A673 (cell line): ENCODE data around the gene FAM20A. TPM values are rescaled to one million over a fixed set of nuclear protein-coding genes. Genes with fewer than 3 reads are reported as not detected.

Experiments used
- BruUV-seq: library from RNA; stranded (reverse); fragments of 400-500 nt; replicated peaks from 2 replicates; lab custom pipeline; 2021; lab: Mats Ljungman, UMichigan
- CTCF ChIA-PET: fragments of 300-600 bp; sonication (Branson Sonifier 250); formaldehyde crosslinking; loops from one replicate; lab custom pipeline; 2022; ENCODE audit warnings: antibody characterized with exemption; lab: Charles Lee
- POLR2A ChIA-PET: fragments of 300-600 bp; sonication (Branson Sonifier 250); formaldehyde crosslinking; loops from one replicate; lab custom pipeline; 2022; ENCODE audit warnings: antibody characterized with exemption; ENCODE audit not compliant: low non-redundant PET; lab: Charles Lee
- DNase-seq: peaks from one replicate; pipeline ENCODE4 v3.0.0-alpha.2; 2015; ENCODE audit warnings: low spot score
- H3K27ac ChIP-seq: fragments of 200-600 bp; sonication (generic); 2 replicates; pipeline ENCODE4 v1.5.1; 2016; ENCODE audit warnings: mixed run types, low read depth, mild to moderate bottlenecking, mixed read lengths, antibody characterized with exemption, low read length; ENCODE audit not compliant: poor library complexity, severe bottlenecking
- H3K27me3 ChIP-seq: fragments of 200-600 bp; sonication (generic); replicated peaks from 2 replicates; pipeline ENCODE4 v1.6.1; 2017; ENCODE audit warnings: mixed run types, low read depth, mild to moderate bottlenecking, mixed read lengths, antibody characterized with exemption, low read length; ENCODE audit not compliant: insufficient read depth, poor library complexity
- H3K36me3 ChIP-seq: fragments of 200-600 bp; sonication (generic); 2 replicates; pipeline ENCODE4 v1.6.1; 2016; ENCODE audit warnings: mixed run types, mild to moderate bottlenecking, mixed read lengths, antibody characterized with exemption, low read length; ENCODE audit not compliant: insufficient read depth, poor library complexity, severe bottlenecking
- H3K4me1 ChIP-seq: fragments of 200-600 bp; sonication (generic); 2 replicates; pipeline ENCODE4 v1.6.1; 2017; ENCODE audit warnings: mixed run types, mild to moderate bottlenecking, mixed read lengths, antibody characterized with exemption, low read length; ENCODE audit not compliant: insufficient read depth, poor library complexity, severe bottlenecking
- H3K4me3 ChIP-seq: fragments of 200-600 bp; sonication (generic); 2 replicates; pipeline ENCODE4 v1.5.1; 2016; ENCODE audit warnings: low read depth, mixed run types, mild to moderate bottlenecking, mixed read lengths, low read length; ENCODE audit not compliant: poor library complexity, severe bottlenecking
- H3K9me3 ChIP-seq: fragments of 200-600 bp; sonication (generic); 2 replicates; pipeline ENCODE4 v1.6.1; 2016; ENCODE audit warnings: mixed run types, low read depth, mild to moderate bottlenecking, mixed read lengths, antibody characterized with exemption, low read length; ENCODE audit not compliant: poor library complexity, severe bottlenecking
- EZH2 ChIP-seq: fragments of 200-600 bp; sonication (generic); IDR thresholded peaks from 2 replicates; pipeline ENCODE4 v1.6.1; 2017; ENCODE audit warnings: borderline replicate concordance, low read depth, mild to moderate bottlenecking, mixed read lengths, antibody characterized with exemption, low read length; ENCODE audit not compliant: poor library complexity, severe bottlenecking
- intact Hi-C: fragments of 100-400 bp; cut with micrococcal nuclease; formaldehyde crosslinking; loops from one replicate; pipeline ENCODE4 v1.10.0; 2022; ENCODE audit not compliant: unreplicated experiment
- total RNA-seq: library from RNA; stranded (reverse); gene quantifications from 2 replicates; pipeline ENCODE4 v1.2.3, GENCODE V29; 2021
- TF ChIP-seq, protein P1 (sequence below): fragments of 300-800, 200-600 bp; sonication (generic); conservative IDR thresholded peaks from 2 replicates; pipeline ENCODE4 v1.5.1; 2017; ENCODE audit warnings: low read depth, mild to moderate bottlenecking, antibody characterized with exemption, low read length, moderate library complexity, mixed read lengths

The FAM20A gene
- total RNA-seq, 1 experiment from 2014 or later, result not detected

DNA sequence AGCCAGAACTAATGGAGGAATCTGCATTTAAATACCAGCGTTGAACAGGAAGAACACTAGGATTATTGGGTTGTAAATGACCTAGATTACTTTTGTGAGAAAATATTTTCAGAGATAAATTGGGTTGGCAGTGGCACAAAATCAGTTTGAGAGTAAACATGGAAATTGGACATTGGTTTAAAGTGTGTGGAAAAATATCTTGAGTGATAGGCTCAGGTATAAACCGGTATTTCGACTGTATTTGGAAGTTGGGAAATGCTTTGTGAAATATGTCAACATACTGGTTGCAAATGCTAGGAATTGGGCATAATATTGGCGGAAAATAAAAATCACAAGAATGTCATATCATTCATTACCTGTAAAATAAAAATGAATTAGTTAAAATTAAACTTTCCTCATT lies 73.9 kb downstream of the FAM20A start:
- ChIA-PET POLR2A (no interaction called here), CTCF (no interaction called here)
- intact Hi-C loops, result no loop called here
- BruUV-seq, result no TSS peak
- DNase-seq, result no peak
- H3K4me3 ChIP-seq, result no peak overlapping the region
- no peaks in the 10 kb centered on the region for H3K4me1 ChIP-seq
- H3K27me3 ChIP-seq, result no peaks in the 10 kb centered on the region
- H3K27ac ChIP-seq, result no peak overlapping the region
- H3K36me3 ChIP-seq, result peaks cover 90% of the 10 kb centered on the region
- no peaks in the 10 kb centered on the region for H3K9me3 ChIP-seq
- TF ChIP-seq, protein P1, sequence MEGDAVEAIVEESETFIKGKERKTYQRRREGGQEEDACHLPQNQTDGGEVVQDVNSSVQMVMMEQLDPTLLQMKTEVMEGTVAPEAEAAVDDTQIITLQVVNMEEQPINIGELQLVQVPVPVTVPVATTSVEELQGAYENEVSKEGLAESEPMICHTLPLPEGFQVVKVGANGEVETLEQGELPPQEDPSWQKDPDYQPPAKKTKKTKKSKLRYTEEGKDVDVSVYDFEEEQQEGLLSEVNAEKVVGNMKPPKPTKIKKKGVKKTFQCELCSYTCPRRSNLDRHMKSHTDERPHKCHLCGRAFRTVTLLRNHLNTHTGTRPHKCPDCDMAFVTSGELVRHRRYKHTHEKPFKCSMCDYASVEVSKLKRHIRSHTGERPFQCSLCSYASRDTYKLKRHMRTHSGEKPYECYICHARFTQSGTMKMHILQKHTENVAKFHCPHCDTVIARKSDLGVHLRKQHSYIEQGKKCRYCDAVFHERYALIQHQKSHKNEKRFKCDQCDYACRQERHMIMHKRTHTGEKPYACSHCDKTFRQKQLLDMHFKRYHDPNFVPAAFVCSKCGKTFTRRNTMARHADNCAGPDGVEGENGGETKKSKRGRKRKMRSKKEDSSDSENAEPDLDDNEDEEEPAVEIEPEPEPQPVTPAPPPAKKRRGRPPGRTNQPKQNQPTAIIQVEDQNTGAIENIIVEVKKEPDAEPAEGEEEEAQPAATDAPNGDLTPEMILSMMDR, result no peak
- no peak for TF ChIP-seq EZH2

DNA sequence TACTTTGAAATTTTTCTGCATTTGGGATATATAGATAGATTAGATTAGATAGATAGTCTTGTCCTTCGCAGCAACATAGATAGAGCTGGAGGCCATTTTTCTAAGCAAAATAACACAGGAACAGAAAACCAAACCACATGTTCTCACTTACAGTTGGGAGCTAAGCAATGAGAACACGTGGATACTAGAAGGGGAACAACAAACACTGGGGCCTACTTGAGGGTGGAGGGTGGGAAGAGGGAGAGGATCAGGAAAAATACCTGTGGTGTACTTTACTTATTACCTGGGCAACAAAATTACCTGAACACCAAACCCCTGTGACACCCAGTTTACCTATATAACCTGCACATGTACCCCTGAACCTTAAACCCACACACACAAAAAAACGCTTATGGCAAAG lies 74.6 kb downstream of the FAM20A start:
- CTCF ChIA-PET, result no interaction called here
- Histone ChIP-seq H3K36me3 (peaks cover 83% of the 10 kb centered on the region), H3K9me3 (no peaks in the 10 kb centered on the region), H3K27ac (no peak overlapping the region), H3K4me3 (no peak overlapping the region), H3K27me3 (no peaks in the 10 kb centered on the region), H3K4me1 (no peaks in the 10 kb centered on the region)
- POLR2A ChIA-PET, result no interaction called here
- no TSS peak for BruUV-seq
- no peak for TF ChIP-seq EZH2
- TF ChIP-seq, protein P1, result no peak
- DNase-seq, result no peak
- intact Hi-C loops, result no loop called here

DNA sequence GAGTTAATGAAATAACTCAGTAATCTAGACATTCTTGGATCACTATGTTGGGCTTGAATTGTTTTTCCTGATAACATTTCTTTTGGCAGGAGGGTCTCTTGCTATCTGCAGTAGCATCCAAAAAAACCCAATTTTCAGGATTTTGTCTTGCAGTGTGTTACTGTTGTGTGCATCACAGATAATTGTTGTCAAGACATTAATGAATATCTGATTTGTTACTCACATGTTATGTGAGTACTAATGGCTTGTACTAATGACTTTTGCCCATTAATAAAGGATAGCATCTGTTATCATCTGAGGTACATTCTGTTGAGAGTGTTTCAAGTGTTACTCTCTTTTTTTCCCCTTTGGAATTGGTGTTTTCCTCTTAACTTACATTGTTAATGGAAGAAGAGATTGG lies 78.9 kb downstream of the FAM20A start:
- no peak for TF ChIP-seq EZH2
- TF ChIP-seq, protein P1, result no peak
- Histone ChIP-seq H3K4me3 (no peak overlapping the region), H3K36me3 (peaks cover 54% of the 10 kb centered on the region), H3K27ac (no peak overlapping the region), H3K4me1 (no peaks in the 10 kb centered on the region), H3K27me3 (no peaks in the 10 kb centered on the region), H3K9me3 (no peaks in the 10 kb centered on the region)
- DNase-seq, result no peak
- no TSS peak for BruUV-seq
- intact Hi-C loops, result no loop called here
- ChIA-PET CTCF (no interaction called here), POLR2A (no interaction called here)
